HCT116 (cell line): ENCODE results near the gene CTXN1. TPM values are rescaled to one million over a fixed set of nuclear protein-coding genes. Genes with fewer than 3 reads are reported as not detected.

Source experiments
- ATAC-seq: fragments of 200-7000 bp; cut with Tn5 transposase; 2 replicates; pipeline ENCODE4 v1.9.1; 2020; ENCODE audit warnings: mild to moderate bottlenecking, moderate library complexity
- Bru-seq: library from RNA; stranded (reverse); fragments of 400-500 nt; gene quantifications from one replicate; lab custom pipeline; 2021; lab: Mats Ljungman, UMichigan
- BruChase-seq, 2 experiments: library from RNA; stranded (reverse); fragments of 400-500 nt; gene quantifications; one replicate each; lab custom pipeline; 2021; lab: Mats Ljungman, UMichigan
- BruUV-seq: library from RNA; stranded (reverse); fragments of 400-500 nt; replicated peaks from 2 replicates; lab custom pipeline; 2021; lab: Mats Ljungman, UMichigan
- CTCF ChIA-PET: fragments of 300-600 bp; sonication (Branson Sonifier 250); formaldehyde crosslinking; loops from one replicate; lab custom pipeline; 2021; ENCODE audit warnings: antibody characterized with exemption; lab: Charles Lee
- POLR2A ChIA-PET: fragments of 300-600, 350-600 bp; sonication (Branson Sonifier 250); formaldehyde crosslinking; loops from one replicate; lab custom pipeline; 2021; ENCODE audit warnings: antibody characterized with exemption; lab: Charles Lee
- RAD21 ChIA-PET, 2 experiments: fragments of 300-600 bp; sonication (Branson Sonifier 250); formaldehyde crosslinking; loops; one replicate each; lab custom pipeline; 2023; ENCODE audit warnings: low total read pairs in 2 of 2; ENCODE audit not compliant: uncharacterized antibody in 2 of 2, unreplicated experiment in 2 of 2, low non-redundant PET in 1 of 2; lab: Charles Lee
- DNase-seq: peaks from one replicate; pipeline ENCODE4 v3.0.0-alpha.2; 2010; ENCODE audit warnings: low read depth, low spot score
- H2AFZ ChIP-seq: fragments of 200-600 bp; shearing (Covaris generic), sonication (generic); 2 replicates; pipeline ENCODE4 v1.6.1; 2017; ENCODE audit warnings: low read depth, mixed run types, mixed read lengths, antibody characterized with exemption, low read length; ENCODE audit not compliant: poor library complexity, severe bottlenecking
- H3K27ac ChIP-seq: 2 replicates; pipeline ENCODE4 v1.5.1; 2012; ENCODE audit warnings: low read depth, low read length
- H3K27me3 ChIP-seq: fragments of 200-600 bp; sonication (generic); 2 replicates; pipeline ENCODE4 v1.6.1; 2016; ENCODE audit warnings: mixed run types, low read length, mixed read lengths; ENCODE audit not compliant: insufficient read depth
- H3K36me3 ChIP-seq, 2 experiments: fragments of 200-500 bp in 1 of 2; fragments of 200-600 bp in 1 of 2; sonication (Bioruptor generic) in 1 of 2; sonication (generic) in 1 of 2; 2 replicates each; pipeline versions ENCODE4 v1.5.1 to v1.6.1; 2014 to 2016; ENCODE audit warnings: low read length in 2 of 2, inconsistent platforms in 1 of 2, mixed read lengths in 1 of 2, mixed run types in 1 of 2; ENCODE audit not compliant: insufficient read depth in 2 of 2, control insufficient read depth in 1 of 2
- H3K4me1 ChIP-seq, 2 experiments: fragments of 200-600 bp in 1 of 2; sonication (generic) in 1 of 2; 2 replicates each; pipeline versions ENCODE4 v1.5.1 to v1.6.1; 2012 to 2017; ENCODE audit warnings: low read length in 2 of 2, inconsistent platforms in 1 of 2, mild to moderate bottlenecking in 1 of 2, mixed read lengths in 1 of 2, mixed run types in 1 of 2, moderate library complexity in 1 of 2; ENCODE audit not compliant: insufficient read depth in 2 of 2, control insufficient read depth in 1 of 2
- H3K4me2 ChIP-seq: fragments of 200-600 bp; sonication (generic); 2 replicates; pipeline ENCODE4 v1.6.1; 2017; ENCODE audit warnings: mixed run types, low read length, mixed read lengths
- H3K4me3 ChIP-seq, 2 experiments: fragments of 200-600 bp in 1 of 2; sonication (generic) in 1 of 2; replicated peaks in 1 of 2; 2 replicates each; pipeline ENCODE4 v1.5.1; 2011 to 2016; ENCODE audit warnings: low read length in 2 of 2, control low read depth in 1 of 2, low read depth in 1 of 2, mild to moderate bottlenecking in 1 of 2, mixed read lengths in 1 of 2, mixed run types in 1 of 2
- H3K79me2 ChIP-seq: fragments of 200-600 bp; sonication (generic); 2 replicates; pipeline ENCODE4 v1.6.1; 2017; ENCODE audit warnings: mild to moderate bottlenecking, mixed run types, low read length, moderate library complexity, mixed read lengths; ENCODE audit not compliant: insufficient read depth
- H3K9ac ChIP-seq: fragments of 200-600 bp; sonication (generic); 2 replicates; pipeline ENCODE4 v1.6.1; 2016; ENCODE audit warnings: low read length, mixed read lengths
- H3K9me2 ChIP-seq: fragments of 200-600 bp; sonication (generic), shearing (Covaris generic); 2 replicates; pipeline ENCODE4 v1.6.1; 2017; ENCODE audit warnings: mixed run types, mild to moderate bottlenecking, moderate library complexity; ENCODE audit not compliant: insufficient read depth
- H3K9me3 ChIP-seq, 2 experiments: fragments of 200-500 bp in 1 of 2; fragments of 200-600 bp in 1 of 2; sonication (Bioruptor generic) in 1 of 2; sonication (generic) in 1 of 2; 2 replicates each; pipeline ENCODE4 v1.6.1; 2014 to 2017; ENCODE audit warnings: low read length in 2 of 2, mixed read lengths in 2 of 2, inconsistent platforms in 1 of 2, low read depth in 1 of 2, mild to moderate bottlenecking in 1 of 2, mixed run types in 1 of 2, moderate library complexity in 1 of 2; ENCODE audit not compliant: control insufficient read depth in 1 of 2, insufficient read depth in 1 of 2
- H4K20me1 ChIP-seq: fragments of 200-600 bp; sonication (generic), shearing (Covaris generic); 2 replicates; pipeline ENCODE4 v1.6.1; 2017; ENCODE audit warnings: mixed run types, mild to moderate bottlenecking, moderate library complexity; ENCODE audit not compliant: insufficient read depth
- EGR1 ChIP-seq: IDR thresholded peaks from 2 replicates; pipeline ENCODE4 v1.6.1; 2012; ENCODE audit warnings: low read depth
- EZH2phosphoT487 ChIP-seq: fragments of 200-600 bp; IDR thresholded peaks from 2 replicates; pipeline ENCODE4 v1.6.1; 2018; ENCODE audit warnings: antibody characterized with exemption, borderline replicate concordance
- MAX ChIP-seq: IDR thresholded peaks from 2 replicates; pipeline ENCODE4 v1.6.1; 2012
- POLR2AphosphoS5 ChIP-seq: IDR thresholded peaks from 2 replicates; pipeline ENCODE4 v1.6.1; 2011; ENCODE audit warnings: mild to moderate bottlenecking, low read depth, low read length, moderate library complexity
- SIN3A ChIP-seq: IDR thresholded peaks from 2 replicates; pipeline ENCODE4 v1.6.1; 2012; ENCODE audit warnings: low read depth
- SRF ChIP-seq: IDR thresholded peaks from 2 replicates; pipeline ENCODE4 v1.6.1; 2012; ENCODE audit warnings: low read depth
- TCF7L2 ChIP-seq: IDR thresholded peaks from 2 replicates; pipeline ENCODE4 v1.7.0; 2011; ENCODE audit warnings: borderline replicate concordance, inconsistent platforms; ENCODE audit not compliant: insufficient read depth, insufficient read length; ENCODE audit errors: extremely low read depth
- YY1 ChIP-seq: IDR thresholded peaks from 2 replicates; pipeline ENCODE4 v1.6.1; 2011; ENCODE audit warnings: low read length, low read depth, moderate library complexity, mild to moderate bottlenecking; ENCODE audit not compliant: insufficient replicate concordance; ENCODE audit errors: extremely low read depth
- ZBTB33 ChIP-seq: IDR thresholded peaks from 2 replicates; pipeline ENCODE4 v1.6.1; 2011; ENCODE audit warnings: mild to moderate bottlenecking, low read length, moderate library complexity; ENCODE audit not compliant: insufficient replicate concordance; ENCODE audit errors: extremely low read depth
- ZFX ChIP-seq: fragments of 450-650 bp; IDR thresholded peaks from 2 replicates; pipeline ENCODE4 v1.6.1; 2017
- ZNF274 ChIP-seq: fragments of 200-500 bp; sonication (Bioruptor generic); IDR thresholded peaks from 2 replicates; pipeline ENCODE4 v1.6.1; 2014; ENCODE audit warnings: mild to moderate bottlenecking, low read depth, low read length, inconsistent platforms
- intact Hi-C: fragments of 100-400 bp; cut with micrococcal nuclease; formaldehyde crosslinking; loops from 2 replicates; pipeline ENCODE4 v1.10.0; 2022
- long read RNA-seq: library from polyadenylated mRNA; unstranded; transcript quantifications from one replicate; pipeline ENCODE4 v2.0.0, GENCODE V29; 2021; ENCODE audit not compliant: unreplicated experiment
- polyA plus RNA-seq: library from polyadenylated mRNA; unstranded; fragments of >200 nt; gene quantifications from 2 replicates; pipeline ENCODE4 v1.2.1, GENCODE V29; 2012; ENCODE audit warnings: missing spikeins
- total RNA-seq: library from RNA; stranded (reverse); gene quantifications from one replicate; pipeline ENCODE4 v1.2.1, GENCODE V29; 2021; ENCODE audit not compliant: unreplicated experiment

The CTXN1 gene
- 56.0 TPM for total RNA-seq
- 19.3 and 20.5 TPM in 2 replicates for polyA plus RNA-seq
- percentile 38 among the genes with signal in this experiment for Bru-seq, nascent RNA
- BruChase-seq, experiment 1, labeled RNA remaining after a 6-hour chase, result percentile 55 among the genes with signal in this experiment
- BruChase-seq, experiment 2, labeled RNA remaining after a 2-hour chase, result percentile 49 among the genes with signal in this experiment
- long read RNA-seq, transcript CTXN1-201 (2 exons, 1,274 nt), result major isoform, 26 of 39 reads
- long read RNA-seq, partial matches to known transcripts, result 12 of 39 reads
- long read RNA-seq, other reads (novel, unspliced or antisense), result 1 of 39 reads

DNA sequence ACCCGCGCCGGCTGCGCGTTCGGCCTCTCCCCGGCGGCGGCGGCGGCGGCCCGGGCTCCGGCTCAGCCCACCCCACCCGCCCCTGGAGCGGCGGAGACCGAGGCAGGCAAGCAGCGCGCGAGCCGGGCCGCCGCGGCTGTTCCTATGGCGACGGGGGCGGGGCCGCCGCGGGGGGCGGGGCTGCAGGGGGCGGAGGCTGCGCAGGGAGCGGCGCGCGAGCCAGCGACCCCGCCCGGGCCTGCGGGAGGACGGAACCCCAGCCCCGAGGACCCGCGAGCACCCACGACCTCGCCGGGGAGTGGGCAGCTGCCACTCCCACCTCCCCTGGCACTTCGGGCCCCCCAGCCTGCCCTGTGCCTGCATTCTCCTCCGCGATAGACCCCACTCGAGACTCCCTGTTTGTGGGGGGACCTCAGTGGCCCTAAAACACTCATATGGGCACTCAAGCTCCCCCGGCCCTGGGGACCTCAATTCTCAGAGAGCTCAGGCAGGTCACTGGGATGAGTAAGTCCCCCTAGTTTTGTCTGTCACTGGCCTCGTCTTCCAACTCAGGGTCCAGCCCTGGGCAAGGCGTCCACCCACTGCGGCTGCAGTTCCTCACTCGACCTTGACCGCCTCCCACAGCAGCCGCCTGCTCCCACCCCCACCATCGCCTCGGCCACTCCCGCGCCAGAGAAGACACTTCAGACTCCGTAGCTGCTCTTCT, at the start of gene CTXN1:
CTXN1 (minus strand) TSS at position 115 of the 706 bp plus-strand sequence. CDS start 597 bp downstream, outside the sequence.
- CTCF ChIA-PET, result interaction anchor here (0.7 kb wide), 1 partner anchor 57 kb away, joined by 3 read pairs; no protein-coding TSS in a partner anchor

More for the DNA sequence above, at the start of gene CTXN1:
- no peaks in the 10 kb centered on the region; the same call in 1 of the 2 replicates for H3K79me2 ChIP-seq
- POLR2A ChIA-PET, result interaction anchor here (1.3 kb wide), 1 partner anchor 18 kb away, joined by 4 read pairs; the partner anchor contains the start of gene TIMM44
- ATAC-seq, result peak; percentile 66
- H3K4me2 ChIP-seq, result peak within 1 kb of the TSS; percentile 90
- H3K27me3 ChIP-seq, result no peaks in the 10 kb centered on the region
- no peaks in the 10 kb centered on the region for H3K9me3 ChIP-seq
- H3K4me1 ChIP-seq, result peaks cover 29 to 59% of the 10 kb centered on the region in 2 experiments
- no peaks in the 10 kb centered on the region for H4K20me1 ChIP-seq
- no peak within 1 kb of the TSS for H2AFZ ChIP-seq
- peak within 1 kb of the TSS; percentile 56 for H3K9ac ChIP-seq
- BruUV-seq, result no TSS peak
- peak within 1 kb of the TSS; percentile 40 to 52 for H3K4me3 ChIP-seq
- H3K27ac ChIP-seq, result peak within 1 kb of the TSS; percentile 71
- no peak for DNase-seq
- no peaks in the 10 kb centered on the region for H3K9me2 ChIP-seq
- TF ChIP-seq MAX, result no peak
- TF ChIP-seq ZFX, result no peak
- TF ChIP-seq POLR2AphosphoS5, result peak; percentile 34
- TF ChIP-seq YY1, result no peak
- TF ChIP-seq TCF7L2, result no peak
- TF ChIP-seq ZNF274, result no peak
- TF ChIP-seq SRF, result no peak
- TF ChIP-seq EZH2phosphoT487, result no peak
- no peak for TF ChIP-seq ZBTB33
- TF ChIP-seq EGR1, result no peak
- 0 out of 2 replicates have a peak, but pooled peaks have one; percentile 34 for TF ChIP-seq SIN3A
- TF ChIP-seq, all 23 proteins: peak for 2
- peaks cover 3 to 17% of the 10 kb centered on the region in 2 experiments for H3K36me3 ChIP-seq
- RAD21 ChIA-PET, result no interaction called here
- intact Hi-C loops, result no loop called here
